Measurements from ENCODE around the gene STK11. TPM values are rescaled to one million over a fixed set of nuclear protein-coding genes. Genes with fewer than 3 reads are reported as not detected.

STK11 gene
- total RNA-seq, 1 donor from 2014 or later = 57.2 TPM

GRCh38 chr19:1266129-1266915, 60.7 kb downstream of the STK11 start:
- peak; percentile 92 for DNase-seq (ENCODE audit: low spot score)
- ATAC-seq = peak; percentile 23

GRCh38 chr19:1266916-1267476, 61.4 kb downstream of the STK11 start:
- DNase-seq (ENCODE audit: low spot score) = peak; percentile 89

More at GRCh38 chr19:1266129-1266915, 60.7 kb downstream of the STK11 start:
- intact Hi-C loops (cut with DNase I) = loop anchor here (2.0 kb wide), 1 partner anchor 22 kb away; no protein-coding TSS in a partner anchor

GRCh38 chr19:1267477-1268225, 62.1 kb downstream of the STK11 start:
- no peak for ATAC-seq
- intact Hi-C loops (cut with DNase I) = loop anchor here (2.0 kb wide), 1 partner anchor 23 kb away; no protein-coding TSS in a partner anchor
- DNase-seq (ENCODE audit: low spot score) = peak; percentile 77

More at GRCh38 chr19:1266916-1267476, 61.4 kb downstream of the STK11 start:
- peak; percentile 1 for ATAC-seq
- intact Hi-C loops (cut with DNase I) = loop anchor here (2.0 kb wide), 1 partner anchor 22 kb away; no protein-coding TSS in a partner anchor

GRCh38 chr19:1268226-1269064, 62.9 kb downstream of the STK11 start:
- intact Hi-C loops (cut with DNase I) = no loop called here
- ATAC-seq = no peak
- peak; percentile 78 for DNase-seq (ENCODE audit: low spot score)

GRCh38 chr19:1269065-1269477, 63.5 kb downstream of the STK11 start, which contains the start of gene CIRBP:
CIRBP (plus strand) TSS chr19:1269332; CDS start chr19:1270934, 1,602 bp downstream.
- DNase-seq (ENCODE audit: low spot score) = peak; percentile 100
- intact Hi-C loops (cut with DNase I) = no loop called here

GRCh38 chr19:1269478-1270212, 64.1 kb downstream of the STK11 start:
- DNase-seq (ENCODE audit: low spot score) (peak; percentile 93), ATAC-seq (peak; percentile 24)
- intact Hi-C loops (cut with DNase I) = no loop called here

More at GRCh38 chr19:1269065-1269477, 63.5 kb downstream of the STK11 start, which contains the start of gene CIRBP:
- ATAC-seq = peak; percentile 86

GRCh38 chr19:1270213-1270853, 64.8 kb downstream of the STK11 start:
- no peak for DNase-seq (ENCODE audit: low spot score)
- intact Hi-C loops (cut with DNase I) = no loop called here

GRCh38 chr19:1270854-1271527, 65.4 kb downstream of the STK11 start:
- intact Hi-C loops (cut with DNase I) = no loop called here
- ATAC-seq = no peak
- DNase-seq (ENCODE audit: low spot score) = no peak

More at GRCh38 chr19:1270213-1270853, 64.8 kb downstream of the STK11 start:
- no peak for ATAC-seq

- no peak for DNase-seq (ENCODE audit: low spot score)
- intact Hi-C loops (cut with DNase I) = no loop called here
Measured at GRCh38 chr19:1271528-1272422, 66.2 kb downstream of the STK11 start.

GRCh38 chr19:1272423-1273262, 67.1 kb downstream of the STK11 start:
- intact Hi-C loops (cut with DNase I) = no loop called here
- DNase-seq (ENCODE audit: low spot score) (no peak), ATAC-seq (no peak)

More at GRCh38 chr19:1271528-1272422, 66.2 kb downstream of the STK11 start:
- ATAC-seq = no peak

GRCh38 chr19:1273263-1274041, 67.9 kb downstream of the STK11 start:
- intact Hi-C loops (cut with DNase I) = no loop called here
- ATAC-seq (no peak), DNase-seq (ENCODE audit: low spot score) (no peak)

GRCh38 chr19:1274081-1274851, 68.7 kb downstream of the STK11 start:
- intact Hi-C loops (cut with DNase I) = no loop called here
- peak; percentile 76 for DNase-seq (ENCODE audit: low spot score)
- no peak for ATAC-seq

- intact Hi-C loops (cut with DNase I) = no loop called here
- DNase-seq (ENCODE audit: low spot score) (no peak), ATAC-seq (no peak)
Measured at GRCh38 chr19:1274852-1275259, 69.3 kb downstream of the STK11 start.
